HG03066 (cell line): ENCODE results near the gene ADAM22.

Experiments used
- ATAC-seq: cut with Tn5 transposase; IDR thresholded peaks from one replicate; pipeline ENCODE4 v1.9.1; 2021; ENCODE audit warnings: low read depth; ENCODE audit not compliant: unreplicated experiment

The ADAM22 gene

GRCh38 chr7:88037050-88037449 is 103.0 kb downstream of the ADAM22 start:
- ATAC-seq: no peak

GRCh38 chr7:88040694-88041093 is 106.6 kb downstream of the ADAM22 start:
- ATAC-seq: no peak

- ATAC-seq: no peak
These were observed 107.5 kb downstream of the ADAM22 start for GRCh38 chr7:88041583-88041982.

GRCh38 chr7:88042157-88042556 is 108.1 kb downstream of the ADAM22 start:
- no peak for ATAC-seq

- ATAC-seq: no peak
These were observed 108.8 kb downstream of the ADAM22 start for GRCh38 chr7:88042803-88043202.

- no peak for ATAC-seq
These were observed 110.0 kb downstream of the ADAM22 start for GRCh38 chr7:88044069-88044468.

- no peak for ATAC-seq
These were observed 113.0 kb downstream of the ADAM22 start for GRCh38 chr7:88046839-88047573.

- no peak for ATAC-seq
These were observed 123.6 kb downstream of the ADAM22 start for GRCh38 chr7:88057655-88058054.

GRCh38 chr7:88062238-88062637 is 128.2 kb downstream of the ADAM22 start:
- no peak for ATAC-seq

- no peak for ATAC-seq
These were observed 135.0 kb downstream of the ADAM22 start for GRCh38 chr7:88069093-88069492.

GRCh38 chr7:88071994-88072714 is 138.1 kb downstream of the ADAM22 start:
- peak; percentile 89 for ATAC-seq

- peak; percentile 38 for ATAC-seq
These were observed 138.6 kb downstream of the ADAM22 start for GRCh38 chr7:88072715-88073055.

- no peak for ATAC-seq
These were observed 139.6 kb downstream of the ADAM22 start for GRCh38 chr7:88073626-88074025.

GRCh38 chr7:88075216-88075615 is 141.2 kb downstream of the ADAM22 start:
- ATAC-seq: no peak

- ATAC-seq: no peak
These were observed 149.8 kb downstream of the ADAM22 start for GRCh38 chr7:88083883-88084282.

GRCh38 chr7:88089561-88089960 is 155.5 kb downstream of the ADAM22 start:
- ATAC-seq: no peak

- no peak for ATAC-seq
These were observed 156.2 kb downstream of the ADAM22 start for GRCh38 chr7:88090240-88090639.

GRCh38 chr7:88090671-88091070 is 156.6 kb downstream of the ADAM22 start:
- ATAC-seq: peak; percentile 63

GRCh38 chr7:88091988-88092675 is 158.1 kb downstream of the ADAM22 start:
- ATAC-seq: no peak

- ATAC-seq: no peak
These were observed 158.6 kb downstream of the ADAM22 start for GRCh38 chr7:88092676-88092999.

GRCh38 chr7:88101769-88102168 is 167.7 kb downstream of the ADAM22 start:
- ATAC-seq: no peak

- ATAC-seq: no peak
These were observed 168.6 kb downstream of the ADAM22 start for GRCh38 chr7:88102675-88103074.
